H1 (cell line): Measurements from ENCODE around the gene LMO2. TPM values are rescaled to one million over a fixed set of nuclear protein-coding genes. Genes with fewer than 3 reads are reported as not detected.

ENCODE experiments used
- CTCF ChIA-PET: fragments of 300-600 bp; sonication (Branson Sonifier 250); formaldehyde crosslinking; loops from one replicate; lab custom pipeline; 2021; ENCODE audit not compliant: partially characterized antibody; lab: Charles Lee
- POLR2A ChIA-PET: fragments of 300-600 bp; sonication (Branson Sonifier 250); formaldehyde crosslinking; loops from one replicate; lab custom pipeline; 2021; ENCODE audit warnings: inconsistent platforms; ENCODE audit not compliant: partially characterized antibody; lab: Charles Lee
- DNase-seq, 2 experiments: peaks; one replicate each; pipeline versions ENCODE4 v3.0.0 to v3.0.0-alpha.2; 2010 to 2022; ENCODE audit warnings: low spot score in 2 of 2, low read depth in 1 of 2, mixed read lengths in 1 of 2
- FAIRE-seq: peaks from 2 replicates; lab custom pipeline; 2011; peaks lifted over from hg19 to GRCh38; lab: Jason Lieb, UNC
- H2AFZ ChIP-seq: 2 replicates; pipeline ENCODE4 v1.8.1; 2012; ENCODE audit warnings: low read length, inconsistent platforms
- H2AK5ac ChIP-seq: 2 replicates; pipeline ENCODE4 v1.6.1; 2013; ENCODE audit warnings: low read depth, low read length
- H2BK120ac ChIP-seq: replicated peaks from 2 replicates; pipeline ENCODE3; 2013; ENCODE audit warnings: low read depth, low read length, inconsistent platforms
- H2BK12ac ChIP-seq: 2 replicates; pipeline ENCODE4 v1.6.1; 2013; ENCODE audit warnings: low read depth, low read length
- H2BK15ac ChIP-seq: 2 replicates; pipeline ENCODE4 v1.6.1; 2013; ENCODE audit warnings: low read length
- H2BK20ac ChIP-seq: 2 replicates; pipeline ENCODE4 v1.6.1; 2013; ENCODE audit warnings: low read length
- H2BK5ac ChIP-seq: 2 replicates; pipeline ENCODE4 v1.6.1; 2013; ENCODE audit warnings: low read depth, low read length
- H3K14ac ChIP-seq: 2 replicates; pipeline ENCODE4 v1.6.1; 2013; ENCODE audit warnings: inconsistent platforms; ENCODE audit not compliant: insufficient read length
- H3K18ac ChIP-seq: 2 replicates; pipeline ENCODE4 v1.6.1; 2013; ENCODE audit warnings: low read length; ENCODE audit errors: extremely low read depth
- H3K23ac ChIP-seq: 2 replicates; pipeline ENCODE4 v1.6.1; 2013; ENCODE audit warnings: inconsistent platforms; ENCODE audit not compliant: insufficient read length
- H3K23me2 ChIP-seq: 2 replicates; pipeline ENCODE4 v1.6.1; 2013; ENCODE audit warnings: low read depth, low read length
- H3K27ac ChIP-seq: 2 replicates; pipeline ENCODE4 v1.6.1; 2011; ENCODE audit warnings: low read depth, low read length, inconsistent platforms
- H3K27me3 ChIP-seq, 4 experiments: replicated peaks in 1 of 4; 1 replicate in 1 of 4; 2 replicates in 3 of 4; pipeline versions ENCODE4 v1.6.1 to v1.8.1; 2011 to 2013; ENCODE audit warnings: low read length in 3 of 4, mild to moderate bottlenecking in 3 of 4, inconsistent platforms in 2 of 4, mixed read lengths in 2 of 4, moderate library complexity in 1 of 4; ENCODE audit not compliant: control insufficient read depth in 3 of 4, insufficient read depth in 3 of 4; ENCODE audit errors: extremely low read depth in 1 of 4
- H3K36me3 ChIP-seq, 4 experiments: 2 replicates each; pipeline versions ENCODE4 v1.6.1 to v1.8.1; 2011 to 2013; ENCODE audit warnings: mild to moderate bottlenecking in 4 of 4, low read length in 3 of 4, moderate library complexity in 2 of 4, control low read depth in 1 of 4, inconsistent platforms in 1 of 4; ENCODE audit not compliant: insufficient read depth in 4 of 4, control insufficient read depth in 2 of 4
- H3K4ac ChIP-seq: replicated peaks from 2 replicates; pipeline ENCODE3; 2013; ENCODE audit warnings: low read length, low read depth, mixed read lengths, inconsistent platforms; ENCODE audit not compliant: insufficient read length
- H3K4me1 ChIP-seq, 4 experiments: replicated peaks in 1 of 4; 1 replicate in 1 of 4; 2 replicates in 3 of 4; pipeline versions ENCODE4 v1.6.1 to v1.8.1; 2011 to 2013; ENCODE audit warnings: low read length in 3 of 4, inconsistent platforms in 2 of 4, mixed read lengths in 1 of 4; ENCODE audit not compliant: insufficient read depth in 4 of 4, control insufficient read depth in 3 of 4
- H3K4me2 ChIP-seq, 2 experiments: 2 replicates each; pipeline versions ENCODE4 v1.6.1 to v1.8.1; 2011 to 2013; ENCODE audit warnings: low read depth in 2 of 2, low read length in 2 of 2, control low read depth in 1 of 2, inconsistent platforms in 1 of 2, mild to moderate bottlenecking in 1 of 2; ENCODE audit not compliant: insufficient read depth in 1 of 2
- H3K4me3 ChIP-seq, 4 experiments: fragments of 200-600, 300-600 bp in 1 of 4; sonication (generic), shearing (Covaris generic), sonication (Bioruptor Twin) in 1 of 4; 2 replicates each; pipeline versions ENCODE4 v1.5.1 to v1.8.1; 2011 to 2016; ENCODE audit warnings: low read length in 4 of 4, low read depth in 3 of 4, control low read depth in 2 of 4, inconsistent platforms in 2 of 4, mild to moderate bottlenecking in 2 of 4, mixed read lengths in 1 of 4, moderate library complexity in 1 of 4; ENCODE audit not compliant: insufficient read depth in 2 of 4; ENCODE audit errors: extremely low read depth in 1 of 4
- H3K56ac ChIP-seq: replicated peaks from 2 replicates; pipeline ENCODE3; 2013; ENCODE audit warnings: low read depth, mild to moderate bottlenecking, mixed read lengths, low read length, inconsistent platforms; ENCODE audit not compliant: insufficient read length
- H3K79me1 ChIP-seq: 2 replicates; pipeline ENCODE4 v1.6.1; 2013; ENCODE audit warnings: low read depth, low read length, control low read depth
- H3K79me2 ChIP-seq, 2 experiments: 2 replicates each; pipeline versions ENCODE4 v1.6.1 to v1.8.1; 2012 to 2013; ENCODE audit warnings: low read length in 2 of 2, mild to moderate bottlenecking in 2 of 2, inconsistent platforms in 1 of 2; ENCODE audit not compliant: insufficient read depth in 2 of 2, control insufficient read depth in 1 of 2
- H3K9ac ChIP-seq, 4 experiments: replicated peaks in 1 of 4; 1 replicate in 1 of 4; 2 replicates in 3 of 4; pipeline versions ENCODE4 v1.6.1 to v1.8.1; 2011 to 2013; ENCODE audit warnings: low read depth in 3 of 4, low read length in 3 of 4, control low read depth in 2 of 4, mild to moderate bottlenecking in 2 of 4, moderate library complexity in 2 of 4, inconsistent platforms in 1 of 4; ENCODE audit errors: extremely low read depth in 1 of 4
- H3K9me3 ChIP-seq, 2 experiments: 2 replicates each; pipeline versions ENCODE4 v1.6.1 to v1.8.1; 2012 to 2013; ENCODE audit warnings: mild to moderate bottlenecking in 2 of 2, moderate library complexity in 2 of 2, control low read depth in 1 of 2, inconsistent platforms in 1 of 2, low read depth in 1 of 2, low read length in 1 of 2, mixed read lengths in 1 of 2; ENCODE audit not compliant: insufficient read depth in 2 of 2
- H4K20me1 ChIP-seq, 2 experiments: replicated peaks in 1 of 2; 2 replicates each; pipeline versions ENCODE3 to v1.8.1; 2011 to 2013; ENCODE audit warnings: inconsistent platforms in 2 of 2, low read length in 2 of 2, mild to moderate bottlenecking in 1 of 2; ENCODE audit not compliant: insufficient read depth in 2 of 2, control insufficient read depth in 1 of 2
- H4K5ac ChIP-seq: 2 replicates; pipeline ENCODE4 v1.6.1; 2013; ENCODE audit warnings: low read length, low read depth, mixed read lengths, inconsistent platforms; ENCODE audit not compliant: insufficient read length
- H4K8ac ChIP-seq: 2 replicates; pipeline ENCODE4 v1.8.0; 2013; ENCODE audit warnings: mild to moderate bottlenecking, moderate library complexity, low read length, inconsistent platforms; ENCODE audit not compliant: insufficient read depth; ENCODE audit errors: extremely low read depth
- H4K91ac ChIP-seq: replicated peaks from 2 replicates; pipeline ENCODE3; 2013; ENCODE audit warnings: low read length, mixed read lengths, inconsistent platforms; ENCODE audit not compliant: insufficient read length
- CHD1 ChIP-seq: IDR thresholded peaks from 2 replicates; pipeline ENCODE4 v1.6.1; 2012; ENCODE audit warnings: low read depth, low read length, improper control_type of control experiment
- EP300 ChIP-seq, 2 experiments: IDR thresholded peaks; 1 replicate in 1 of 2; 2 replicates in 1 of 2; pipeline ENCODE4 v1.6.1; 2011 to 2012; ENCODE audit warnings: low read depth in 2 of 2, low read length in 2 of 2, mild to moderate bottlenecking in 2 of 2, borderline replicate concordance in 1 of 2, inconsistent platforms in 1 of 2, moderate library complexity in 1 of 2
- GTF2F1 ChIP-seq: IDR thresholded peaks from 2 replicates; pipeline ENCODE4 v1.6.1; 2012; ENCODE audit warnings: low read depth, low read length, improper control_type of control experiment, borderline replicate concordance
- KDM5A ChIP-seq: fragments of 200-600 bp; IDR thresholded peaks from 2 replicates; pipeline ENCODE4 v1.7.1; 2012; ENCODE audit warnings: mild to moderate bottlenecking, low read length, inconsistent platforms, mixed read lengths
- POLR2A ChIP-seq, 2 experiments: IDR thresholded peaks; 1 replicate in 1 of 2; 2 replicates in 1 of 2; pipeline ENCODE4 v1.6.1; 2011; ENCODE audit warnings: low read depth in 2 of 2, low read length in 2 of 2, mild to moderate bottlenecking in 2 of 2; ENCODE audit errors: control extremely low read depth in 1 of 2
- POLR2AphosphoS5 ChIP-seq: IDR thresholded peaks from 2 replicates; pipeline ENCODE4 v1.6.1; 2011; ENCODE audit warnings: low read depth, low read length
- RXRA ChIP-seq: IDR thresholded peaks from 2 replicates; pipeline ENCODE4 v1.6.1; 2011; ENCODE audit warnings: low read depth, mild to moderate bottlenecking, low read length, moderate library complexity; ENCODE audit not compliant: insufficient read depth
- SP1 ChIP-seq: IDR thresholded peaks from 2 replicates; pipeline ENCODE4 v1.6.1; 2011; ENCODE audit warnings: low read depth, low read length
- SP2 ChIP-seq: IDR thresholded peaks from 2 replicates; pipeline ENCODE4 v1.6.1; 2012; ENCODE audit warnings: mild to moderate bottlenecking, low read length, inconsistent platforms
- TAF7 ChIP-seq: optimal IDR thresholded peaks from 2 replicates; pipeline ENCODE3; 2011; ENCODE audit warnings: low read depth, mild to moderate bottlenecking, inconsistent platforms, low read length, moderate library complexity, borderline replicate concordance
- TCF12 ChIP-seq: IDR thresholded peaks from 2 replicates; pipeline ENCODE4 v1.6.1; 2011; ENCODE audit warnings: low read depth, mild to moderate bottlenecking, low read length
- TEAD4 ChIP-seq: IDR thresholded peaks from 2 replicates; pipeline ENCODE4 v1.6.1; 2012; ENCODE audit warnings: low read depth, low read length, inconsistent platforms, mixed read lengths
- WGBS, 2 experiments: shearing (Covaris generic) in 1 of 2; methylation state at CpG; one replicate each; pipeline versions ENCODE4 v1.1.6 to v1.1.7; 2013 to 2015; ENCODE audit warnings: low lambda C conversion rate in 2 of 2, mixed read lengths in 2 of 2, inconsistent platforms in 1 of 2, low coverage in 1 of 2, missing lambda C conversion rate in 1 of 2; ENCODE audit not compliant: insufficient replicate concordance in 2 of 2, insufficient coverage in 1 of 2, insufficient read length in 1 of 2; ENCODE audit errors: extremely low coverage in 1 of 2, missing lambda C conversion rate in 1 of 2; 5-methylcytosine and 5-hydroxymethylcytosine counted together
- polyA plus RNA-seq, 7 experiments: library from polyadenylated mRNA; depleted of rRNA in 3 of 7; stranded (reverse) in 5 of 7; unstranded in 2 of 7; fragments of >200 nt in 5 of 7; fragments of 200-250 nt in 2 of 7; gene quantifications; 1 replicate in 5 of 7; 2 replicates in 1 of 7; 4 replicates in 1 of 7; pipeline versions ENCODE4 v1.2.1 to v1.2.3, GENCODE V29; 2011 to 2013; ENCODE audit warnings: missing spikeins in 2 of 7, mixed read lengths in 2 of 7
- total RNA-seq: library from RNA; stranded (reverse); fragmentation: NEBNext Ultra II Directional; extraction: Animal tissue kit (Norgen Biotek cat#: 25700); gene quantifications from 2 replicates; pipeline ENCODE4 v1.2.1, GENCODE V29; 2021
- TF ChIP-seq, protein P1 (sequence below): IDR thresholded peaks from 2 replicates; pipeline ENCODE4 v1.6.1; 2011; ENCODE audit warnings: low read length, improper control_type of control experiment

The LMO2 gene
- total and polyA plus RNA-seq, 2 of the 8 experiments (the other 6 are each of a cell fraction or from before 2014, with no cell fraction given): 1.6 to 2.7 TPM

DNA sequence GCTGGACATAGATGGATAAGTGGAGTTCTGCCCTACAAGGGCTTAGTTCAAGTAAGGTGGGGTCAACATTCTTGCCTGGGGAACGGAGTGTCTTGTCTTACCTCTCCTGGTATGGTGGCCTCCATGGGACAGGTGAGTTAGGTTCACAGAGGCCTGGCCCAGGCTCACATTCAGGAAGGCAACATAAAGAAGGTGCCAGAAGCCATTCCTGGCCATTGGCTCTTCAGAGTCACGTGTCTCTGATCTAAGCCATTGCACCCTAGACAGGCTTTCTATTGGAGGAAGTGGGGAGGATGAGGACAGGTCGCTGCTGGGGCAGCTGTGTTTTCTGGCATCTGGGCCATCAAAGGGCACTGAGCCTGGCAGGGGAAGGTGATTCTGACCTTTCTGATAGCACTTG is 14.8 kb downstream of the LMO2 start:
- Histone ChIP-seq H2AFZ (no peak overlapping the region), H3K23ac (no peak overlapping the region), H3K4me2 (no peak overlapping the region), H3K27me3 (no peaks in the 10 kb centered on the region; a peak in 1 of 7 replicates), H2AK5ac (no peak overlapping the region), H3K4me3 (no peak overlapping the region), H2BK15ac (no peak overlapping the region), H3K9ac (no peak overlapping the region), H3K18ac (no peak overlapping the region), H2BK5ac (no peak overlapping the region), H3K9me3 (no peaks in the 10 kb centered on the region), H4K91ac (no peak overlapping the region), H2BK120ac (no peak overlapping the region), H2BK12ac (no peak overlapping the region), H3K79me2 (no peaks in the 10 kb centered on the region), H3K4me1 (peaks cover 0 to 5% (median 0%) of the 10 kb centered on the region in 4 experiments; a peak in 1 of 7 replicates), H3K14ac (no peak overlapping the region), H4K8ac (no peak overlapping the region), H4K5ac (no peak overlapping the region), H3K79me1 (no peaks in the 10 kb centered on the region), H3K27ac (no peak overlapping the region), H4K20me1 (no peaks in the 10 kb centered on the region), H3K56ac (no peak overlapping the region), H3K23me2 (no peaks in the 10 kb centered on the region), H3K4ac (no peak overlapping the region), H2BK20ac (no peak overlapping the region), H3K36me3 (no peaks in the 10 kb centered on the region; a peak in 1 of 8 replicates)
- POLR2A ChIA-PET: no interaction called here
- FAIRE-seq: no peak
- WGBS, 2 experiments: 79% methylated on average over 3 of the region's 3 CpGs; no CpG with 5 or more reads in 1 of the 2 experiments
- no peak for DNase-seq
- CTCF ChIA-PET: interaction anchor here (0.9 to 1.8 kb wide), 2 partner anchors 17 to 111 kb away, joined by 3 to 6 read pairs; no protein-coding TSS in a partner anchor
- TF ChIP-seq RXRA: no peak
- no peak for TF ChIP-seq TCF12
- no peak for TF ChIP-seq POLR2AphosphoS5
- TF ChIP-seq EP300 (IDR thresholded peaks at IDR 0.05; ENCODE audit: borderline replicate concordance in 1 of 2, low read depth in 2 of 2, low read length in 2 of 2): no peak
- TF ChIP-seq CHD1: no peak
- no peak for TF ChIP-seq TAF7
- TF ChIP-seq, protein P1, sequence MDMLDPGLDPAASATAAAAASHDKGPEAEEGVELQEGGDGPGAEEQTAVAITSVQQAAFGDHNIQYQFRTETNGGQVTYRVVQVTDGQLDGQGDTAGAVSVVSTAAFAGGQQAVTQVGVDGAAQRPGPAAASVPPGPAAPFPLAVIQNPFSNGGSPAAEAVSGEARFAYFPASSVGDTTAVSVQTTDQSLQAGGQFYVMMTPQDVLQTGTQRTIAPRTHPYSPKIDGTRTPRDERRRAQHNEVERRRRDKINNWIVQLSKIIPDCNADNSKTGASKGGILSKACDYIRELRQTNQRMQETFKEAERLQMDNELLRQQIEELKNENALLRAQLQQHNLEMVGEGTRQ: no peak
- TF ChIP-seq POLR2A (IDR thresholded peaks at IDR 0.05; ENCODE audit: control extremely low read depth in 1 of 2, low read depth in 2 of 2, low read length in 2 of 2): no peak
- TF ChIP-seq GTF2F1: no peak
- TF ChIP-seq KDM5A: no peak
- no peak for TF ChIP-seq TEAD4
- no peak for TF ChIP-seq SP1
- no peak for TF ChIP-seq SP2
